ENCODE results near the gene DLX5. TPM values are rescaled to one million over a fixed set of nuclear protein-coding genes. Genes with fewer than 3 reads are reported as not detected.

Gene DLX5
- total RNA-seq, 1 experiment from 2014 or later, result 0.10 TPM

GRCh38 chr7:97009753-97010732 is 14.6 kb downstream of the DLX5 start:
- in situ Hi-C loops (cut with HindIII; ENCODE audit: low pct_unique_long_range_greater_than_20kb, low sequenced_read_pairs), result no loop called here
- no peak for DNase-seq (ENCODE audit: low read depth)

- DNase-seq (ENCODE audit: low read depth), result no peak
- in situ Hi-C loops (cut with HindIII; ENCODE audit: low pct_unique_long_range_greater_than_20kb, low sequenced_read_pairs), result no loop called here
Observed at GRCh38 chr7:97008275-97008917, 16.2 kb downstream of the DLX5 start.

- in situ Hi-C loops (cut with HindIII; ENCODE audit: low pct_unique_long_range_greater_than_20kb, low sequenced_read_pairs), result no loop called here
- no peak for DNase-seq (ENCODE audit: low read depth)
Observed at GRCh38 chr7:97007583-97007861, 17.1 kb downstream of the DLX5 start.

- in situ Hi-C loops (cut with HindIII; ENCODE audit: low pct_unique_long_range_greater_than_20kb, low sequenced_read_pairs), result no loop called here
- DNase-seq (ENCODE audit: low read depth), result no peak
Observed at GRCh38 chr7:97006816-97007582, 17.6 kb downstream of the DLX5 start.

- DNase-seq (ENCODE audit: low read depth), result peak; percentile 68
- in situ Hi-C loops (cut with HindIII; ENCODE audit: low pct_unique_long_range_greater_than_20kb, low sequenced_read_pairs), result no loop called here
Observed at GRCh38 chr7:97006055-97006815, 18.4 kb downstream of the DLX5 start.

- in situ Hi-C loops (cut with HindIII; ENCODE audit: low pct_unique_long_range_greater_than_20kb, low sequenced_read_pairs), result no loop called here
- DNase-seq (ENCODE audit: low read depth), result peak; percentile 79
Observed at GRCh38 chr7:97005183-97006054, 19.2 kb downstream of the DLX5 start, which contains the start of gene DLX6. TSS of gene DLX6 (plus strand) at chr7:97005553. CDS start at chr7:97005978, 425 bp downstream.

- in situ Hi-C loops (cut with HindIII; ENCODE audit: low pct_unique_long_range_greater_than_20kb, low sequenced_read_pairs), result no loop called here
- no peak for DNase-seq (ENCODE audit: low read depth)
Observed at GRCh38 chr7:97004247-97005182, 20.1 kb downstream of the DLX5 start.

- no peak for DNase-seq (ENCODE audit: low read depth)
- in situ Hi-C loops (cut with HindIII; ENCODE audit: low pct_unique_long_range_greater_than_20kb, low sequenced_read_pairs), result no loop called here
Observed at GRCh38 chr7:97003262-97004246, 21.1 kb downstream of the DLX5 start.

- no peak for DNase-seq (ENCODE audit: low read depth)
- in situ Hi-C loops (cut with HindIII; ENCODE audit: low pct_unique_long_range_greater_than_20kb, low sequenced_read_pairs), result no loop called here
Observed at GRCh38 chr7:97002555-97003261, 21.9 kb downstream of the DLX5 start.

GRCh38 chr7:97001656-97002554 is 22.7 kb downstream of the DLX5 start:
- no peak for DNase-seq (ENCODE audit: low read depth)
- in situ Hi-C loops (cut with HindIII; ENCODE audit: low pct_unique_long_range_greater_than_20kb, low sequenced_read_pairs), result no loop called here

- in situ Hi-C loops (cut with HindIII; ENCODE audit: low pct_unique_long_range_greater_than_20kb, low sequenced_read_pairs), result no loop called here
- no peak for DNase-seq (ENCODE audit: low read depth)
Observed at GRCh38 chr7:97001221-97001620, 23.4 kb downstream of the DLX5 start.

GRCh38 chr7:96998744-96999143 is 25.9 kb downstream of the DLX5 start:
- in situ Hi-C loops (cut with HindIII; ENCODE audit: low pct_unique_long_range_greater_than_20kb, low sequenced_read_pairs), result no loop called here
- no peak for DNase-seq (ENCODE audit: low read depth)

GRCh38 chr7:96998333-96998732 is 26.3 kb downstream of the DLX5 start:
- DNase-seq (ENCODE audit: low read depth), result no peak
- in situ Hi-C loops (cut with HindIII; ENCODE audit: low pct_unique_long_range_greater_than_20kb, low sequenced_read_pairs), result no loop called here

GRCh38 chr7:96997512-96998032 is 27.1 kb downstream of the DLX5 start:
- in situ Hi-C loops (cut with HindIII; ENCODE audit: low pct_unique_long_range_greater_than_20kb, low sequenced_read_pairs), result no loop called here
- no peak for DNase-seq (ENCODE audit: low read depth)
